ENCODE data around the gene TTC7B. TPM values are rescaled to one million over a fixed set of nuclear protein-coding genes. Genes with fewer than 3 reads are reported as not detected.

The TTC7B gene
- total and polyA plus RNA-seq, 2 experiments from 2014 or later: 68.1 to 75.8 TPM

GRCh38 chr14:90851327-90852036 lies 35.3 kb upstream of the TTC7B start:
- Histone ChIP-seq H3K4me3 (no peak overlapping the region), H3K9me3 (ENCODE audit: low read depth) (no peaks in the 10 kb centered on the region), H3K36me3 (no peaks in the 10 kb centered on the region), H3K27me3 (no peaks in the 10 kb centered on the region), H3K4me1 (ENCODE audit: low read depth) (peaks cover 4% of the 10 kb centered on the region), H3K27ac (no peak overlapping the region)
- DNase-seq (ENCODE audit: low read depth in 1 of 2, low spot score in 1 of 2): no peak
- TF ChIP-seq CTCF (IDR thresholded peaks at IDR 0.05; ENCODE audit: low read depth, low read length): no peak

GRCh38 chr14:90850487-90850886 lies 34.3 kb upstream of the TTC7B start:
- H3K9me3 ChIP-seq (ENCODE audit: low read depth): no peaks in the 10 kb centered on the region
- no peaks in the 10 kb centered on the region for H3K27me3 ChIP-seq
- TF ChIP-seq CTCF (IDR thresholded peaks at IDR 0.05; ENCODE audit: low read depth, low read length): no peak
- no peaks in the 10 kb centered on the region for H3K36me3 ChIP-seq
- H3K27ac ChIP-seq: no peak overlapping the region
- peaks cover 4% of the 10 kb centered on the region for H3K4me1 ChIP-seq (ENCODE audit: low read depth)
- H3K4me3 ChIP-seq: no peak overlapping the region
- peak in 1 of 2 donors; percentile 60 for DNase-seq (ENCODE audit: low read depth in 1 of 2, low spot score in 1 of 2)

GRCh38 chr14:90849787-90850444 lies 33.7 kb upstream of the TTC7B start:
- no peaks in the 10 kb centered on the region for H3K36me3 ChIP-seq
- DNase-seq (ENCODE audit: low read depth in 1 of 2, low spot score in 1 of 2): no peak

GRCh38 chr14:90848944-90849731 lies 32.9 kb upstream of the TTC7B start:
- no peak overlapping the region for H3K4me3 ChIP-seq
- peaks cover 4% of the 10 kb centered on the region for H3K4me1 ChIP-seq (ENCODE audit: low read depth)
- no peak for TF ChIP-seq CTCF (IDR thresholded peaks at IDR 0.05; ENCODE audit: low read depth, low read length)
- no peaks in the 10 kb centered on the region for H3K9me3 ChIP-seq (ENCODE audit: low read depth)
- no peak for DNase-seq (ENCODE audit: low read depth in 1 of 2, low spot score in 1 of 2)
- H3K27me3 ChIP-seq: no peaks in the 10 kb centered on the region
- no peak overlapping the region for H3K27ac ChIP-seq
- H3K36me3 ChIP-seq: no peaks in the 10 kb centered on the region

More at GRCh38 chr14:90849787-90850444, 33.7 kb upstream of the TTC7B start:
- Histone ChIP-seq H3K4me1 (ENCODE audit: low read depth) (peaks cover 4% of the 10 kb centered on the region), H3K27ac (no peak overlapping the region), H3K27me3 (no peaks in the 10 kb centered on the region), H3K4me3 (no peak overlapping the region), H3K9me3 (ENCODE audit: low read depth) (no peaks in the 10 kb centered on the region)
- no peak for TF ChIP-seq CTCF (IDR thresholded peaks at IDR 0.05; ENCODE audit: low read depth, low read length)

DNA sequence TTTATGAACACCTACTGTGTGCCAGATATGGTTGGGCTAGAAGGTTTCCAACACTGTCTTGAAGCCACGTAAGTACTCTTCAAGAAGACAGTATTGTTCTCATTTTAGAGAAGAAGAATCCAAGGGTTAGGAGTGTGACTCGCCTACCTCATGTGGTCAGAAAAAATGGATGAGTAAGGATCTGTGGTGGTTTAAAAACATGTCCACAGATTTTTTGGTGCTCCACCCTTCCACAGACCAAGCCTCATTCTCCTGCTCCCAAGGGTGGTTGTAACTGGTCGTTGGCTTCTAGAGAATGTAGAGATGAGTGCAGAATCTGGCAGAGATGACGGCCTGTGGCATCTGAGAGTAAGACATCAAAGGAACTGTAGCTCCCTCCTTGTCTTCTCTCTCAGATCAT lies 30.3 kb upstream of the TTC7B start:
- no peak overlapping the region for H3K27ac ChIP-seq
- H3K4me1 ChIP-seq (ENCODE audit: low read depth): peaks cover under 1% of the 10 kb centered on the region
- no peaks in the 10 kb centered on the region for H3K9me3 ChIP-seq (ENCODE audit: low read depth)
- no peak for DNase-seq (ENCODE audit: low read depth in 1 of 2, low spot score in 1 of 2)
- no peaks in the 10 kb centered on the region for H3K27me3 ChIP-seq
- H3K4me3 ChIP-seq: no peak overlapping the region
- no peaks in the 10 kb centered on the region for H3K36me3 ChIP-seq
- TF ChIP-seq CTCF (IDR thresholded peaks at IDR 0.05; ENCODE audit: low read depth, low read length): no peak

All from cardiac muscle cell (in vitro differentiated cells and primary cell).